WTC11 (cell line): ENCODE data around the gene TGFBI.

Source experiments
- RELA ChIP-seq: sonication (generic); formaldehyde crosslinking; IDR thresholded peaks from 2 replicates; pipeline ENCODE4 v1.8.1; 2022; ENCODE audit warnings: missing genetic modification reagents, mild to moderate bottlenecking, borderline replicate concordance
- TP53 ChIP-seq: sonication (generic); formaldehyde crosslinking; IDR thresholded peaks from 2 replicates; pipeline ENCODE4 v1.8.1; 2023; ENCODE audit warnings: mild to moderate bottlenecking, missing genetic modification reagents
- TF ChIP-seq, protein P1 (sequence below): fragments of 200-600 bp; IDR thresholded peaks from 2 replicates; pipeline ENCODE4 v1.8.0; 2022; ENCODE audit warnings: antibody characterized with exemption
- TF ChIP-seq, protein P2 (sequence below): sonication (generic); formaldehyde crosslinking; IDR thresholded peaks from 2 replicates; pipeline ENCODE4 v1.8.1; 2022; ENCODE audit warnings: low read depth, missing genetic modification reagents, borderline replicate concordance

DNA sequence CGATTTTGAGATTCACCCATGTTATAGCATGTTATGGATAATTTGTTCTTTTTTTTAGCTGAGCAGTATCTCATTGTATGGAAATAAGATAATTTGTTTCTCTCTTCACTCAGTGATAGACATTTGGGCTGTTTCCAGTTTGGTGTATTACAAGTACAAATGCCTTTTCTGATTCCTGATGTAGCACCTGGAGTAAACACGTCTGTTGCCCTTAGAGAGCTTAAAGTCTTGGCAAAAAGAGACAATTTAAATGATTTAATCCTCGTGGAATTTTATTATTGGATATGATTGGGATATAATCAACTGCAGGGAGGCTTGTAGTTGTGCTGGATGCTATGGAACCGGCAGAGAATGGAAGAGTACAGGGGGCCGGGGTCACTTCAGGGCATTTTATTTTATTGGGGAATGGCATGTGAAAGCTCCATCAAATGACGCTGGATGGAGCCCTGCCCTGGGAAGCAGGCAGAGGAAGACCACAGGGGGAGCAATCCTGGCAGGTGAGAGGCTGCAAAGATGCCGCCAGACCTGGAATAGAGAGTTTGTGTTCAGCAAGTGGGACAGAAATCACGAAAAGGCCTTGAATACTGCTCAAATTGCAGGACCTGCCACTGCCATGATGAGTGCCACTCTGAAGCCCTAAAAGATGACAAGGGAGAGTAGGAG, 31.0 kb upstream of the TGFBI start:
- TF ChIP-seq, protein P1, sequence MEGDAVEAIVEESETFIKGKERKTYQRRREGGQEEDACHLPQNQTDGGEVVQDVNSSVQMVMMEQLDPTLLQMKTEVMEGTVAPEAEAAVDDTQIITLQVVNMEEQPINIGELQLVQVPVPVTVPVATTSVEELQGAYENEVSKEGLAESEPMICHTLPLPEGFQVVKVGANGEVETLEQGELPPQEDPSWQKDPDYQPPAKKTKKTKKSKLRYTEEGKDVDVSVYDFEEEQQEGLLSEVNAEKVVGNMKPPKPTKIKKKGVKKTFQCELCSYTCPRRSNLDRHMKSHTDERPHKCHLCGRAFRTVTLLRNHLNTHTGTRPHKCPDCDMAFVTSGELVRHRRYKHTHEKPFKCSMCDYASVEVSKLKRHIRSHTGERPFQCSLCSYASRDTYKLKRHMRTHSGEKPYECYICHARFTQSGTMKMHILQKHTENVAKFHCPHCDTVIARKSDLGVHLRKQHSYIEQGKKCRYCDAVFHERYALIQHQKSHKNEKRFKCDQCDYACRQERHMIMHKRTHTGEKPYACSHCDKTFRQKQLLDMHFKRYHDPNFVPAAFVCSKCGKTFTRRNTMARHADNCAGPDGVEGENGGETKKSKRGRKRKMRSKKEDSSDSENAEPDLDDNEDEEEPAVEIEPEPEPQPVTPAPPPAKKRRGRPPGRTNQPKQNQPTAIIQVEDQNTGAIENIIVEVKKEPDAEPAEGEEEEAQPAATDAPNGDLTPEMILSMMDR: no peak
- TF ChIP-seq, protein P2, sequence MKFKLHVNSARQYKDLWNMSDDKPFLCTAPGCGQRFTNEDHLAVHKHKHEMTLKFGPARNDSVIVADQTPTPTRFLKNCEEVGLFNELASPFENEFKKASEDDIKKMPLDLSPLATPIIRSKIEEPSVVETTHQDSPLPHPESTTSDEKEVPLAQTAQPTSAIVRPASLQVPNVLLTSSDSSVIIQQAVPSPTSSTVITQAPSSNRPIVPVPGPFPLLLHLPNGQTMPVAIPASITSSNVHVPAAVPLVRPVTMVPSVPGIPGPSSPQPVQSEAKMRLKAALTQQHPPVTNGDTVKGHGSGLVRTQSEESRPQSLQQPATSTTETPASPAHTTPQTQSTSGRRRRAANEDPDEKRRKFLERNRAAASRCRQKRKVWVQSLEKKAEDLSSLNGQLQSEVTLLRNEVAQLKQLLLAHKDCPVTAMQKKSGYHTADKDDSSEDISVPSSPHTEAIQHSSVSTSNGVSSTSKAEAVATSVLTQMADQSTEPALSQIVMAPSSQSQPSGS (CRISPR knock-in tag): no peak
- TF ChIP-seq RELA (CRISPR knock-in tag): no peak
- no peak for TF ChIP-seq TP53 (CRISPR knock-in tag)
